HCT116 (cell line): ENCODE results near the gene TEF. TPM values are rescaled to one million over a fixed set of nuclear protein-coding genes. Genes with fewer than 3 reads are reported as not detected.

Source experiments
- ATAC-seq: fragments of 200-7000 bp; cut with Tn5 transposase; 2 replicates; pipeline ENCODE4 v1.9.1; 2020; ENCODE audit warnings: mild to moderate bottlenecking, moderate library complexity
- BruUV-seq: library from RNA; stranded (reverse); fragments of 400-500 nt; replicated peaks from 2 replicates; lab custom pipeline; 2021; lab: Mats Ljungman, UMichigan
- CTCF ChIA-PET: fragments of 300-600 bp; sonication (Branson Sonifier 250); formaldehyde crosslinking; loops from one replicate; lab custom pipeline; 2021; ENCODE audit warnings: antibody characterized with exemption; lab: Charles Lee
- POLR2A ChIA-PET: fragments of 300-600, 350-600 bp; sonication (Branson Sonifier 250); formaldehyde crosslinking; loops from one replicate; lab custom pipeline; 2021; ENCODE audit warnings: antibody characterized with exemption; lab: Charles Lee
- RAD21 ChIA-PET, 2 experiments: fragments of 300-600 bp; sonication (Branson Sonifier 250); formaldehyde crosslinking; loops; one replicate each; lab custom pipeline; 2023; ENCODE audit warnings: low total read pairs in 2 of 2; ENCODE audit not compliant: uncharacterized antibody in 2 of 2, unreplicated experiment in 2 of 2, low non-redundant PET in 1 of 2; lab: Charles Lee
- DNase-seq: peaks from one replicate; pipeline ENCODE4 v3.0.0-alpha.2; 2010; ENCODE audit warnings: low read depth, low spot score
- H2AFZ ChIP-seq: fragments of 200-600 bp; shearing (Covaris generic), sonication (generic); 2 replicates; pipeline ENCODE4 v1.6.1; 2017; ENCODE audit warnings: low read depth, mixed run types, mixed read lengths, antibody characterized with exemption, low read length; ENCODE audit not compliant: poor library complexity, severe bottlenecking
- H3K27ac ChIP-seq: 2 replicates; pipeline ENCODE4 v1.5.1; 2012; ENCODE audit warnings: low read depth, low read length
- H3K27me3 ChIP-seq: fragments of 200-600 bp; sonication (generic); 2 replicates; pipeline ENCODE4 v1.6.1; 2016; ENCODE audit warnings: mixed run types, low read length, mixed read lengths; ENCODE audit not compliant: insufficient read depth
- H3K36me3 ChIP-seq, 2 experiments: fragments of 200-500 bp in 1 of 2; fragments of 200-600 bp in 1 of 2; sonication (Bioruptor generic) in 1 of 2; sonication (generic) in 1 of 2; 2 replicates each; pipeline versions ENCODE4 v1.5.1 to v1.6.1; 2014 to 2016; ENCODE audit warnings: low read length in 2 of 2, inconsistent platforms in 1 of 2, mixed read lengths in 1 of 2, mixed run types in 1 of 2; ENCODE audit not compliant: insufficient read depth in 2 of 2, control insufficient read depth in 1 of 2
- H3K4me1 ChIP-seq, 2 experiments: fragments of 200-600 bp in 1 of 2; sonication (generic) in 1 of 2; 2 replicates each; pipeline versions ENCODE4 v1.5.1 to v1.6.1; 2012 to 2017; ENCODE audit warnings: low read length in 2 of 2, inconsistent platforms in 1 of 2, mild to moderate bottlenecking in 1 of 2, mixed read lengths in 1 of 2, mixed run types in 1 of 2, moderate library complexity in 1 of 2; ENCODE audit not compliant: insufficient read depth in 2 of 2, control insufficient read depth in 1 of 2
- H3K4me2 ChIP-seq: fragments of 200-600 bp; sonication (generic); 2 replicates; pipeline ENCODE4 v1.6.1; 2017; ENCODE audit warnings: mixed run types, low read length, mixed read lengths
- H3K4me3 ChIP-seq, 2 experiments: fragments of 200-600 bp in 1 of 2; sonication (generic) in 1 of 2; replicated peaks in 1 of 2; 2 replicates each; pipeline ENCODE4 v1.5.1; 2011 to 2016; ENCODE audit warnings: low read length in 2 of 2, control low read depth in 1 of 2, low read depth in 1 of 2, mild to moderate bottlenecking in 1 of 2, mixed read lengths in 1 of 2, mixed run types in 1 of 2
- H3K79me2 ChIP-seq: fragments of 200-600 bp; sonication (generic); 2 replicates; pipeline ENCODE4 v1.6.1; 2017; ENCODE audit warnings: mild to moderate bottlenecking, mixed run types, low read length, moderate library complexity, mixed read lengths; ENCODE audit not compliant: insufficient read depth
- H3K9ac ChIP-seq: fragments of 200-600 bp; sonication (generic); 2 replicates; pipeline ENCODE4 v1.6.1; 2016; ENCODE audit warnings: low read length, mixed read lengths
- H3K9me2 ChIP-seq: fragments of 200-600 bp; sonication (generic), shearing (Covaris generic); 2 replicates; pipeline ENCODE4 v1.6.1; 2017; ENCODE audit warnings: mixed run types, mild to moderate bottlenecking, moderate library complexity; ENCODE audit not compliant: insufficient read depth
- H3K9me3 ChIP-seq, 2 experiments: fragments of 200-500 bp in 1 of 2; fragments of 200-600 bp in 1 of 2; sonication (Bioruptor generic) in 1 of 2; sonication (generic) in 1 of 2; 2 replicates each; pipeline ENCODE4 v1.6.1; 2014 to 2017; ENCODE audit warnings: low read length in 2 of 2, mixed read lengths in 2 of 2, inconsistent platforms in 1 of 2, low read depth in 1 of 2, mild to moderate bottlenecking in 1 of 2, mixed run types in 1 of 2, moderate library complexity in 1 of 2; ENCODE audit not compliant: control insufficient read depth in 1 of 2, insufficient read depth in 1 of 2
- H4K20me1 ChIP-seq: fragments of 200-600 bp; sonication (generic), shearing (Covaris generic); 2 replicates; pipeline ENCODE4 v1.6.1; 2017; ENCODE audit warnings: mixed run types, mild to moderate bottlenecking, moderate library complexity; ENCODE audit not compliant: insufficient read depth
- CBX3 ChIP-seq: IDR thresholded peaks from 2 replicates; pipeline ENCODE4 v1.6.1; 2012; ENCODE audit warnings: low read depth
- CTCF ChIP-seq, 3 experiments: fragments of 200-600 bp in 1 of 3; sonication (generic) in 1 of 3; IDR thresholded peaks in 2 of 3; conservative IDR thresholded peaks in 1 of 3; 2 replicates each; pipeline ENCODE4 v1.5.1; 2012 to 2017; ENCODE audit warnings: low read depth in 2 of 3, low read length in 2 of 3, antibody characterized with exemption in 1 of 3, borderline replicate concordance in 1 of 3, control low read depth in 1 of 3, mild to moderate bottlenecking in 1 of 3, mixed read lengths in 1 of 3, mixed run types in 1 of 3, moderate library complexity in 1 of 3; ENCODE audit not compliant: insufficient read depth in 1 of 3
- ELF1 ChIP-seq: IDR thresholded peaks from 2 replicates; pipeline ENCODE4 v1.6.1; 2012; ENCODE audit warnings: low read depth, borderline replicate concordance
- FOSL1 ChIP-seq: IDR thresholded peaks from 2 replicates; pipeline ENCODE4 v1.6.1; 2012; ENCODE audit warnings: low read depth
- POLR2AphosphoS5 ChIP-seq: IDR thresholded peaks from 2 replicates; pipeline ENCODE4 v1.6.1; 2011; ENCODE audit warnings: mild to moderate bottlenecking, low read depth, low read length, moderate library complexity
- RAD21 ChIP-seq: IDR thresholded peaks from 2 replicates; pipeline ENCODE4 v1.6.1; 2012; ENCODE audit warnings: low read depth, mild to moderate bottlenecking
- REST ChIP-seq: IDR thresholded peaks from 2 replicates; pipeline ENCODE4 v1.6.1; 2012; ENCODE audit warnings: low read depth
- SIN3A ChIP-seq: IDR thresholded peaks from 2 replicates; pipeline ENCODE4 v1.6.1; 2012; ENCODE audit warnings: low read depth
- SP1 ChIP-seq: IDR thresholded peaks from 2 replicates; pipeline ENCODE4 v1.6.1; 2012; ENCODE audit warnings: low read depth
- SRF ChIP-seq: IDR thresholded peaks from 2 replicates; pipeline ENCODE4 v1.6.1; 2012; ENCODE audit warnings: low read depth
- intact Hi-C: fragments of 100-400 bp; cut with micrococcal nuclease; formaldehyde crosslinking; loops from 2 replicates; pipeline ENCODE4 v1.10.0; 2022
- total RNA-seq: library from RNA; stranded (reverse); gene quantifications from one replicate; pipeline ENCODE4 v1.2.1, GENCODE V29; 2021; ENCODE audit not compliant: unreplicated experiment
- TF ChIP-seq, protein P1 (sequence below): IDR thresholded peaks from 2 replicates; pipeline ENCODE4 v1.6.1; 2012

The TEF gene
- total RNA-seq, 1 experiment from 2014 or later, result 16.5 TPM

DNA sequence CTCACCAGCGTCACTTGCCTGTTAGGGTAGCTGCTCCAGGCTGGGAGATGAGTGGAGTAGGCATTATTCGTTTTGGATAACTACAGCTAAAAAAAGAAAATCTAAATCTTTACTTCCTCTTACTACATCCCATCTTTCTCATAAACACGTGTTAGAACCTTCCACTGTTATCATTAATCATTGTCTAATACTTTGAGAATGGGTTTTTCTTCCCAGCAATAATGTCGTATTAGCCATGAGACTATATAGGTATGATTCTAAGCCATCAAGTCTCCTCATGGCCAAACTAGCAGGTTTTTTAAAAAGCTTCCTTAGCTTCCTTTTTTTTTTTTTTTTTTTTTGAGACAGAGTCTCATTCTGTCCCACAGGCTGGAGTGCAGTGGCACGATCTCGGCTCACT lies 3.9 kb upstream of the TEF start:
- ChIA-PET CTCF (interaction anchor here (1.3 to 1.7 kb wide), 2 partner anchors 11 to 25 kb away, joined by 3 read pairs; no protein-coding TSS in a partner anchor), RAD21 (no interaction called here), POLR2A (interaction anchor here (0.6 to 1.3 kb wide), 2 partner anchors 17 to 22 kb away, joined by 3 read pairs; no protein-coding TSS in a partner anchor)
- no peak for DNase-seq
- Histone ChIP-seq H3K9me3 (no peaks in the 10 kb centered on the region), H3K4me1 (peaks cover 14 to 34% of the 10 kb centered on the region in 2 experiments), H3K9me2 (no peaks in the 10 kb centered on the region), H3K27ac (no peak overlapping the region), H3K9ac (no peak overlapping the region), H3K79me2 (no peaks in the 10 kb centered on the region), H3K4me3 (no peak overlapping the region), H4K20me1 (no peaks in the 10 kb centered on the region), H3K27me3 (no peaks in the 10 kb centered on the region), H2AFZ (no peak overlapping the region), H3K4me2 (no peak overlapping the region), H3K36me3 (no peaks in the 10 kb centered on the region)
- no TSS peak for BruUV-seq
- intact Hi-C loops, result no loop called here
- no peak for ATAC-seq
- TF ChIP-seq SIN3A, result no peak
- TF ChIP-seq, protein P1, sequence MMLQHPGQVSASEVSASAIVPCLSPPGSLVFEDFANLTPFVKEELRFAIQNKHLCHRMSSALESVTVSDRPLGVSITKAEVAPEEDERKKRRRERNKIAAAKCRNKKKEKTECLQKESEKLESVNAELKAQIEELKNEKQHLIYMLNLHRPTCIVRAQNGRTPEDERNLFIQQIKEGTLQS, result no peak
- no peak for TF ChIP-seq SRF
- TF ChIP-seq POLR2AphosphoS5, result no peak
- TF ChIP-seq SP1, result no peak
- TF ChIP-seq ELF1, result no peak
- no peak for TF ChIP-seq RAD21
- TF ChIP-seq CBX3, result no peak
- TF ChIP-seq CTCF (IDR thresholded peaks at IDR 0.05 in 2 of 3, conservative IDR thresholded peaks at IDR 0.05 in 1 of 3; ENCODE audit: borderline replicate concordance in 1 of 3, insufficient read depth in 1 of 3, low read depth in 2 of 3, low read length in 2 of 3), result no peak
- no peak for TF ChIP-seq REST
- no peak for TF ChIP-seq FOSL1
